NCI-H82 treated with DMSO at 0.1 percent for 48 hours (cell line): ENCODE data around the gene CEPT1.

Source experiments
- DNase-seq: peaks from one replicate; lab custom pipeline; 2025; ENCODE audit not compliant: unreplicated experiment; lab: John Stamatoyannopoulos, UW

The CEPT1 gene

GRCh38 chr1:111145963-111146768, 6.1 kb downstream of the CEPT1 start:
- DNase-seq: no peak

- no peak for DNase-seq
These were observed 7.9 kb downstream of the CEPT1 start for GRCh38 chr1:111147948-111148347.

- DNase-seq: no peak
These were observed 8.4 kb downstream of the CEPT1 start for GRCh38 chr1:111148376-111148881.

- DNase-seq: no peak
These were observed 11.8 kb downstream of the CEPT1 start for GRCh38 chr1:111151838-111152237.

- no peak for DNase-seq
These were observed 14.3 kb downstream of the CEPT1 start for GRCh38 chr1:111154021-111154999.

GRCh38 chr1:111157431-111157830, 17.4 kb downstream of the CEPT1 start:
- DNase-seq: no peak

GRCh38 chr1:111161843-111162487, 21.9 kb downstream of the CEPT1 start:
- no peak for DNase-seq

GRCh38 chr1:111162488-111162880, 22.5 kb downstream of the CEPT1 start:
- no peak for DNase-seq

GRCh38 chr1:111163363-111163762, 23.3 kb downstream of the CEPT1 start:
- DNase-seq: no peak

- DNase-seq: no peak
These were observed 24.1 kb downstream of the CEPT1 start for GRCh38 chr1:111164151-111164550.

- no peak for DNase-seq
These were observed 32.4 kb downstream of the CEPT1 start for GRCh38 chr1:111172463-111172862.

- DNase-seq: no peak
These were observed 34.0 kb downstream of the CEPT1 start for GRCh38 chr1:111174070-111174469.

- no peak for DNase-seq
These were observed 35.3 kb downstream of the CEPT1 start for GRCh38 chr1:111175349-111175748.

- DNase-seq: no peak
These were observed 36.7 kb downstream of the CEPT1 start for GRCh38 chr1:111176678-111177077.

GRCh38 chr1:111179968-111180533, 40.0 kb downstream of the CEPT1 start:
- no peak for DNase-seq

- no peak for DNase-seq
These were observed 42.0 kb downstream of the CEPT1 start for GRCh38 chr1:111182052-111182451.

- DNase-seq: no peak
These were observed 43.5 kb downstream of the CEPT1 start for GRCh38 chr1:111183308-111184069.

- DNase-seq: no peak
These were observed 44.6 kb downstream of the CEPT1 start for GRCh38 chr1:111184663-111185062.

GRCh38 chr1:111190931-111191451, 51.0 kb downstream of the CEPT1 start:
- DNase-seq: no peak

- no peak for DNase-seq
These were observed 51.5 kb downstream of the CEPT1 start for GRCh38 chr1:111191496-111191895.
